GM12878 (cell line): ENCODE measurements around the gene ADAM20. TPM values are rescaled to one million over a fixed set of nuclear protein-coding genes. Genes with fewer than 3 reads are reported as not detected.

Experiments used
- ATAC-seq: fragments of 200-7000 bp; cut with Tn5 transposase; 3 replicates; pipeline ENCODE4 v1.9.1; 2020; ENCODE audit warnings: mild to moderate bottlenecking, moderate library complexity
- BruUV-seq: library from RNA; stranded (reverse); fragments of 400-500 nt; replicated peaks from 2 replicates; lab custom pipeline; 2021; lab: Mats Ljungman, UMichigan
- CTCF ChIA-PET: fragments of 300-600 bp; sonication (Branson Sonifier 250); formaldehyde crosslinking; extraction: SDS; loops from one replicate; lab custom pipeline; 2021; ENCODE audit warnings: inconsistent platforms; lab: Yijun Ruan, JAX
- POLR2A ChIA-PET: fragments of 350-600 bp; formaldehyde crosslinking; extraction: SDS; loops from one replicate; lab custom pipeline; 2021; ENCODE audit warnings: inconsistent platforms; lab: Charles Lee
- RAD21 ChIA-PET: fragments of 300-600 bp; sonication (Branson Sonifier 250); formaldehyde crosslinking; loops from one replicate; lab custom pipeline; 2023; ENCODE audit warnings: antibody characterized with exemption; ENCODE audit not compliant: unreplicated experiment; lab: Charles Lee
- SMC1A ChIA-PET: fragments of 300-600 bp; sonication (Branson Sonifier 250); formaldehyde crosslinking; loops from one replicate; lab custom pipeline; 2023; ENCODE audit not compliant: unreplicated experiment, uncharacterized antibody; lab: Charles Lee
- DNase-seq: peaks from one replicate; pipeline ENCODE4 v3.0.0-alpha.2; 2011; ENCODE audit warnings: low read depth, low spot score
- FAIRE-seq: peaks from 3 replicates; lab custom pipeline; 2011; peaks lifted over from hg19 to GRCh38; lab: Jason Lieb, UNC
- H2AFZ ChIP-seq: 2 replicates; pipeline ENCODE4 v1.6.0; 2011; ENCODE audit warnings: low read depth, low read length, control low read depth; ENCODE audit not compliant: control insufficient read depth
- H3K27ac ChIP-seq: 2 replicates; pipeline ENCODE4 v1.5.1; 2011; ENCODE audit warnings: control low read depth; ENCODE audit not compliant: control insufficient read depth, insufficient read depth
- H3K27me3 ChIP-seq, 2 experiments: replicated peaks in 1 of 2; 2 replicates each; pipeline versions ENCODE4 v1.6.0 to v1.6.1; 2011; ENCODE audit warnings: low read length in 1 of 2; ENCODE audit not compliant: control insufficient read depth in 2 of 2, insufficient read depth in 2 of 2
- H3K36me3 ChIP-seq, 2 experiments: 2 replicates each; pipeline ENCODE4 v1.5.1; 2011; ENCODE audit warnings: low read length in 1 of 2; ENCODE audit not compliant: control insufficient read depth in 2 of 2, insufficient read depth in 2 of 2
- H3K4me1 ChIP-seq: 2 replicates; pipeline ENCODE4 v1.6.1; 2011; ENCODE audit warnings: mild to moderate bottlenecking, low read length, moderate library complexity, mixed read lengths; ENCODE audit not compliant: control insufficient read depth, insufficient read depth
- H3K4me2 ChIP-seq: 2 replicates; pipeline ENCODE4 v1.6.0; 2011; ENCODE audit warnings: control low read depth; ENCODE audit not compliant: control insufficient read depth, insufficient read depth
- H3K4me3 ChIP-seq: fragments of 200-600 bp; sonication (generic); 2 replicates; pipeline ENCODE4 v1.5.1; 2016
- H3K79me2 ChIP-seq: 2 replicates; pipeline ENCODE4 v1.6.0; 2011; ENCODE audit warnings: low read length; ENCODE audit not compliant: control insufficient read depth, insufficient read depth
- H3K9ac ChIP-seq: 2 replicates; pipeline ENCODE4 v1.8.0; 2011; ENCODE audit warnings: low read length, control low read depth, mixed read lengths; ENCODE audit not compliant: control insufficient read depth, insufficient read depth
- H3K9me3 ChIP-seq: replicated peaks from 3 replicates; pipeline ENCODE4 v1.5.1; 2011; ENCODE audit warnings: mild to moderate bottlenecking, low read length; ENCODE audit not compliant: control insufficient read depth, insufficient read depth
- H4K20me1 ChIP-seq: 2 replicates; pipeline ENCODE4 v1.6.0; 2011; ENCODE audit not compliant: control insufficient read depth, insufficient read depth
- CHD2 ChIP-seq: IDR thresholded peaks from 2 replicates; pipeline ENCODE4 v1.6.1; 2011; ENCODE audit warnings: low read depth, low read length, improper control_type of control experiment, borderline replicate concordance
- GATAD2B ChIP-seq: fragments of 450-650 bp; conservative IDR thresholded peaks from 2 replicates; pipeline ENCODE4 v1.6.1; 2017; ENCODE audit warnings: low read depth, mild to moderate bottlenecking, moderate library complexity
- IRF4 ChIP-seq: IDR thresholded peaks from 2 replicates; pipeline ENCODE4 v1.6.1; 2011; ENCODE audit warnings: low read depth, low read length
- JUND ChIP-seq: IDR thresholded peaks from 2 replicates; pipeline ENCODE4 v1.6.1; 2012; ENCODE audit warnings: low read depth, mild to moderate bottlenecking, low read length, improper control_type of control experiment, moderate library complexity
- KLF5 ChIP-seq: fragments of 450-650 bp; IDR thresholded peaks from 2 replicates; pipeline ENCODE4 v1.6.1; 2014; ENCODE audit warnings: mild to moderate bottlenecking; ENCODE audit not compliant: partially characterized antibody
- LARP7 ChIP-seq: fragments of 450-650 bp; IDR thresholded peaks from 2 replicates; pipeline ENCODE4 v1.6.1; 2017; ENCODE audit warnings: mild to moderate bottlenecking
- MLLT1 ChIP-seq: fragments of 450-650 bp; IDR thresholded peaks from 2 replicates; pipeline ENCODE4 v1.6.1; 2016; ENCODE audit warnings: mild to moderate bottlenecking
- POLR2AphosphoS2 ChIP-seq: IDR thresholded peaks from 2 replicates; pipeline ENCODE4 v1.6.1; 2011; ENCODE audit warnings: low read depth, mild to moderate bottlenecking, low read length, improper control_type of control experiment, moderate library complexity
- SIN3A ChIP-seq: IDR thresholded peaks from 2 replicates; pipeline ENCODE4 v1.6.1; 2012; ENCODE audit warnings: low read depth, low read length, improper control_type of control experiment
- SMC3 ChIP-seq: IDR thresholded peaks from 2 replicates; pipeline ENCODE4 v1.6.1; 2011; ENCODE audit warnings: low read length, improper control_type of control experiment, borderline replicate concordance
- TCF12 ChIP-seq: IDR thresholded peaks from 2 replicates; pipeline ENCODE4 v1.6.1; 2011; ENCODE audit warnings: low read depth, mild to moderate bottlenecking, low read length
- YY1 ChIP-seq: IDR thresholded peaks from 2 replicates; pipeline ENCODE4 v1.6.1; 2011; ENCODE audit warnings: low read depth, mild to moderate bottlenecking, low read length
- ZNF207 ChIP-seq: fragments of 450-650 bp; IDR thresholded peaks from 2 replicates; pipeline ENCODE4 v1.6.1; 2014; ENCODE audit warnings: antibody characterized with exemption, mild to moderate bottlenecking, borderline replicate concordance
- ZNF384 ChIP-seq: IDR thresholded peaks from 2 replicates; pipeline ENCODE4 v1.6.1; 2012; ENCODE audit warnings: low read depth, mild to moderate bottlenecking, low read length, improper control_type of control experiment, borderline replicate concordance
- WGBS: methylation state at CpG from one replicate; pipeline ENCODE4 v1.1.6; 2016; ENCODE audit warnings: low lambda C conversion rate; ENCODE audit not compliant: insufficient replicate concordance, insufficient coverage; ENCODE audit errors: missing lambda C conversion rate; 5-methylcytosine and 5-hydroxymethylcytosine counted together
- in situ Hi-C: fragments of 300-500 bp; cut with MboI; formaldehyde crosslinking; loops from 9 replicates; pipeline ENCODE4 v1.14.3; 2018; ENCODE audit warnings: mixed read lengths
- intact Hi-C: fragments of 100-400 bp; cut with micrococcal nuclease; formaldehyde crosslinking; loops from one replicate; pipeline ENCODE4 v1.14.2; 2022; ENCODE audit not compliant: unreplicated experiment
- polyA plus RNA-seq, 11 experiments: library from polyadenylated mRNA; depleted of rRNA in 4 of 11; unstranded in 6 of 11; stranded (reverse) in 5 of 11; fragments of >200 nt; fragmentation: Nextera tagmentation in 4 of 11; fragmentation: Illumina TruSeq in 1 of 11; extraction: Ambion mirVana in 4 of 11; extraction: Trizol in 1 of 11; gene quantifications; 1 replicate in 1 of 11; 2 replicates in 10 of 11; pipeline versions ENCODE4 v1.2.1 to v1.2.3, GENCODE V29; 2011 to 2016; ENCODE audit warnings: inconsistent platforms in 2 of 11, missing spikeins in 2 of 11, low read depth in 1 of 11
- total RNA-seq, 4 experiments: library from RNA; depleted of rRNA in 3 of 4; stranded (reverse); fragments of >200 nt in 3 of 4; fragmentation: Illumina TruSeq in 1 of 4; extraction: Trizol in 1 of 4; gene quantifications; 2 replicates each; pipeline versions ENCODE4 v1.2.1 to v1.2.3, GENCODE V29; 2013 to 2021
- TF ChIP-seq, protein P1 (sequence below): fragments of 450-650 bp; IDR thresholded peaks from 2 replicates; pipeline ENCODE4 v1.6.1; 2018; ENCODE audit warnings: borderline replicate concordance, mild to moderate bottlenecking; ENCODE audit not compliant: partially characterized antibody
- TF ChIP-seq, protein P2 (sequence below): fragments of 150-350 bp; IDR thresholded peaks from 2 replicates; pipeline ENCODE4 v1.6.1; 2016; ENCODE audit warnings: low read depth, low read length

Gene ADAM20
- total and polyA plus RNA-seq, 10 of the 15 experiments (the other 5 are each of a cell fraction or from before 2014, with no cell fraction given): 0.04 to 0.34 (median 0.10) TPM; not detected in 3

GRCh38 chr14:70567791-70568190 is 33.0 kb upstream of the ADAM20 start (continued):
- TF ChIP-seq, protein P1, sequence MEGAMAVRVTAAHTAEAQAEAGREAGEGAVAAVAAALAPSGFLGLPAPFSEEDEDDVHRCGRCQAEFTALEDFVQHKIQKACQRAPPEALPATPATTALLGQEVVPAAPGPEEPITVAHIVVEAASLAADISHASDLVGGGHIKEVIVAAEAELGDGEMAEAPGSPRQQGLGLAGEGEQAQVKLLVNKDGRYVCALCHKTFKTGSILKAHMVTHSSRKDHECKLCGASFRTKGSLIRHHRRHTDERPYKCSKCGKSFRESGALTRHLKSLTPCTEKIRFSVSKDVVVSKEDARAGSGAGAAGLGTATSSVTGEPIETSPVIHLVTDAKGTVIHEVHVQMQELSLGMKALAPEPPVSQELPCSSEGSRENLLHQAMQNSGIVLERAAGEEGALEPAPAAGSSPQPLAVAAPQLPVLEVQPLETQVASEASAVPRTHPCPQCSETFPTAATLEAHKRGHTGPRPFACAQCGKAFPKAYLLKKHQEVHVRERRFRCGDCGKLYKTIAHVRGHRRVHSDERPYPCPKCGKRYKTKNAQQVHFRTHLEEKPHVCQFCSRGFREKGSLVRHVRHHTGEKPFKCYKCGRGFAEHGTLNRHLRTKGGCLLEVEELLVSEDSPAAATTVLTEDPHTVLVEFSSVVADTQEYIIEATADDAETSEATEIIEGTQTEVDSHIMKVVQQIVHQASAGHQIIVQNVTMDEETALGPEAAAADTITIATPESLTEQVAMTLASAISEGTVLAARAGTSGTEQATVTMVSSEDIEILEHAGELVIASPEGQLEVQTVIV: no peak
- TF ChIP-seq SIN3A: no peak
- peak; percentile 60 for TF ChIP-seq SMC3
- TF ChIP-seq GATAD2B: no peak

- CTCF ChIA-PET: no interaction called here
- no peak for FAIRE-seq
- TF ChIP-seq LARP7 (no peak), CHD2 (no peak), GATAD2B (no peak), ZNF207 (no peak), YY1 (no peak), POLR2AphosphoS2 (no peak), TCF12 (no peak), KLF5 (no peak), JUND (no peak), IRF4 (no peak), ZNF384 (no peak), MLLT1 (no peak)
- TF ChIP-seq, protein P2, sequence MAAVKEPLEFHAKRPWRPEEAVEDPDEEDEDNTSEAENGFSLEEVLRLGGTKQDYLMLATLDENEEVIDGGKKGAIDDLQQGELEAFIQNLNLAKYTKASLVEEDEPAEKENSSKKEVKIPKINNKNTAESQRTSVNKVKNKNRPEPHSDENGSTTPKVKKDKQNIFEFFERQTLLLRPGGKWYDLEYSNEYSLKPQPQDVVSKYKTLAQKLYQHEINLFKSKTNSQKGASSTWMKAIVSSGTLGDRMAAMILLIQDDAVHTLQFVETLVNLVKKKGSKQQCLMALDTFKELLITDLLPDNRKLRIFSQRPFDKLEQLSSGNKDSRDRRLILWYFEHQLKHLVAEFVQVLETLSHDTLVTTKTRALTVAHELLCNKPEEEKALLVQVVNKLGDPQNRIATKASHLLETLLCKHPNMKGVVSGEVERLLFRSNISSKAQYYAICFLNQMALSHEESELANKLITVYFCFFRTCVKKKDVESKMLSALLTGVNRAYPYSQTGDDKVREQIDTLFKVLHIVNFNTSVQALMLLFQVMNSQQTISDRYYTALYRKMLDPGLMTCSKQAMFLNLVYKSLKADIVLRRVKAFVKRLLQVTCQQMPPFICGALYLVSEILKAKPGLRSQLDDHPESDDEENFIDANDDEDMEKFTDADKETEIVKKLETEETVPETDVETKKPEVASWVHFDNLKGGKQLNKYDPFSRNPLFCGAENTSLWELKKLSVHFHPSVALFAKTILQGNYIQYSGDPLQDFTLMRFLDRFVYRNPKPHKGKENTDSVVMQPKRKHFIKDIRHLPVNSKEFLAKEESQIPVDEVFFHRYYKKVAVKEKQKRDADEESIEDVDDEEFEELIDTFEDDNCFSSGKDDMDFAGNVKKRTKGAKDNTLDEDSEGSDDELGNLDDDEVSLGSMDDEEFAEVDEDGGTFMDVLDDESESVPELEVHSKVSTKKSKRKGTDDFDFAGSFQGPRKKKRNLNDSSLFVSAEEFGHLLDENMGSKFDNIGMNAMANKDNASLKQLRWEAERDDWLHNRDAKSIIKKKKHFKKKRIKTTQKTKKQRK: no peak
Measured at GRCh38 chr14:70563869-70564268, 29.1 kb upstream of the ADAM20 start.

More at GRCh38 chr14:70563869-70564268, 29.1 kb upstream of the ADAM20 start:
- in situ Hi-C loops: no loop called here
- POLR2A ChIA-PET: no interaction called here
- Histone ChIP-seq H3K4me3 (no peak overlapping the region), H3K9ac (no peak overlapping the region), H2AFZ (no peak overlapping the region), H3K4me1 (no peaks in the 10 kb centered on the region), H3K27ac (no peak overlapping the region), H3K4me2 (no peak overlapping the region), H3K9me3 (peaks cover 2% of the 10 kb centered on the region; the same call in 2 of the 3 replicates), H3K79me2 (no peaks in the 10 kb centered on the region), H3K36me3 (peaks cover 3 to 4% of the 10 kb centered on the region in 2 experiments; a peak in 2 of 4 replicates), H4K20me1 (no peaks in the 10 kb centered on the region), H3K27me3 (no peaks in the 10 kb centered on the region)
- ATAC-seq (no peak), DNase-seq (no peak)
- WGBS: 93% methylated on average over 1 of the region's 1 CpG
- RAD21 ChIA-PET: interaction anchor here (0.8 kb wide), 1 partner anchor 517 kb away, joined by 3 read pairs; no protein-coding TSS in a partner anchor
- no TSS peak for BruUV-seq
- intact Hi-C loops: no loop called here
- SMC1A ChIA-PET: no interaction called here
